NB4 (cell line): ENCODE data around the gene ELMOD1.

Experiments used
- MAX ChIP-seq: IDR thresholded peaks from 2 replicates; pipeline ENCODE4 v1.6.1; 2011; ENCODE audit warnings: low read depth, low read length
- MYC ChIP-seq: IDR thresholded peaks from 2 replicates; pipeline ENCODE4 v1.6.1; 2011; ENCODE audit warnings: low read depth, low read length
- POLR2A ChIP-seq: IDR thresholded peaks from 2 replicates; pipeline ENCODE4 v1.6.1; 2011; ENCODE audit warnings: mild to moderate bottlenecking; ENCODE audit not compliant: insufficient read length; ENCODE audit errors: extremely low read depth
- TF ChIP-seq, protein P1 (sequence below): IDR thresholded peaks from one replicate; pipeline ENCODE4 v1.5.1; 2012; ENCODE audit warnings: low read depth, low read length

- TF ChIP-seq, protein P1, sequence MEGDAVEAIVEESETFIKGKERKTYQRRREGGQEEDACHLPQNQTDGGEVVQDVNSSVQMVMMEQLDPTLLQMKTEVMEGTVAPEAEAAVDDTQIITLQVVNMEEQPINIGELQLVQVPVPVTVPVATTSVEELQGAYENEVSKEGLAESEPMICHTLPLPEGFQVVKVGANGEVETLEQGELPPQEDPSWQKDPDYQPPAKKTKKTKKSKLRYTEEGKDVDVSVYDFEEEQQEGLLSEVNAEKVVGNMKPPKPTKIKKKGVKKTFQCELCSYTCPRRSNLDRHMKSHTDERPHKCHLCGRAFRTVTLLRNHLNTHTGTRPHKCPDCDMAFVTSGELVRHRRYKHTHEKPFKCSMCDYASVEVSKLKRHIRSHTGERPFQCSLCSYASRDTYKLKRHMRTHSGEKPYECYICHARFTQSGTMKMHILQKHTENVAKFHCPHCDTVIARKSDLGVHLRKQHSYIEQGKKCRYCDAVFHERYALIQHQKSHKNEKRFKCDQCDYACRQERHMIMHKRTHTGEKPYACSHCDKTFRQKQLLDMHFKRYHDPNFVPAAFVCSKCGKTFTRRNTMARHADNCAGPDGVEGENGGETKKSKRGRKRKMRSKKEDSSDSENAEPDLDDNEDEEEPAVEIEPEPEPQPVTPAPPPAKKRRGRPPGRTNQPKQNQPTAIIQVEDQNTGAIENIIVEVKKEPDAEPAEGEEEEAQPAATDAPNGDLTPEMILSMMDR, result no peak
- TF ChIP-seq POLR2A (no peak), MYC (no peak), MAX (no peak)
Measured at GRCh38 chr11:107708792-107709191, 117.8 kb downstream of the ELMOD1 start.
